Measurements from ENCODE around the gene CCDC92.

DNA sequence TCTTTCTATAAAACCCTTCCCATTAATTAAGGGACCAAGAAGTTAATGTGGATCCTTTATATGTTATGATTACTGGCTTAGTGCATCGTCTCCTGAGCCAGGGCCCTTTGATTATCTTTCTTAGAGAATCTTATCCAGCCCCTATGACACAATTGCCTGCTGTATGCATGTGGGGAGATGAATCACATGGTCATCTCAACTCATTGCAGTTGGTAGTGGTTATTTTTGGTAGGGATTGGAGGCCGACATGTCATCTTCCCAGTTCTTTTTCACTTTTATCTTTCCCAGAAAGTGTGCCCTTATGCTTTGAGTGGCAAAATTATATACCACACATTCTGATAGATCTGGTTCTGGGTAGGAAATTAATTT, 26.3 kb upstream of the CCDC92 start:
- TF ChIP-seq EZH2phosphoT487 (IDR thresholded peaks at IDR 0.05; ENCODE audit: low read length) (no peak), EZH2 (optimal IDR thresholded peaks at IDR 0.05; ENCODE audit: low read depth, low read length) (no peak)
- TF ChIP-seq, protein P1, sequence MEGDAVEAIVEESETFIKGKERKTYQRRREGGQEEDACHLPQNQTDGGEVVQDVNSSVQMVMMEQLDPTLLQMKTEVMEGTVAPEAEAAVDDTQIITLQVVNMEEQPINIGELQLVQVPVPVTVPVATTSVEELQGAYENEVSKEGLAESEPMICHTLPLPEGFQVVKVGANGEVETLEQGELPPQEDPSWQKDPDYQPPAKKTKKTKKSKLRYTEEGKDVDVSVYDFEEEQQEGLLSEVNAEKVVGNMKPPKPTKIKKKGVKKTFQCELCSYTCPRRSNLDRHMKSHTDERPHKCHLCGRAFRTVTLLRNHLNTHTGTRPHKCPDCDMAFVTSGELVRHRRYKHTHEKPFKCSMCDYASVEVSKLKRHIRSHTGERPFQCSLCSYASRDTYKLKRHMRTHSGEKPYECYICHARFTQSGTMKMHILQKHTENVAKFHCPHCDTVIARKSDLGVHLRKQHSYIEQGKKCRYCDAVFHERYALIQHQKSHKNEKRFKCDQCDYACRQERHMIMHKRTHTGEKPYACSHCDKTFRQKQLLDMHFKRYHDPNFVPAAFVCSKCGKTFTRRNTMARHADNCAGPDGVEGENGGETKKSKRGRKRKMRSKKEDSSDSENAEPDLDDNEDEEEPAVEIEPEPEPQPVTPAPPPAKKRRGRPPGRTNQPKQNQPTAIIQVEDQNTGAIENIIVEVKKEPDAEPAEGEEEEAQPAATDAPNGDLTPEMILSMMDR (IDR thresholded peaks at IDR 0.05; ENCODE audit: low read length) = no peak
